ENCODE data around the gene MXD4.

MXD4 gene

GRCh38 chr4:2291705-2292645 lies 30.1 kb upstream of the MXD4 start:
- no peak for DNase-seq (ENCODE audit: low read depth)

GRCh38 chr4:2290974-2291704 lies 29.2 kb upstream of the MXD4 start:
- no peak for DNase-seq (ENCODE audit: low read depth)

- DNase-seq (ENCODE audit: low read depth), result no peak
Observed at GRCh38 chr4:2290488-2290887, 28.6 kb upstream of the MXD4 start.

GRCh38 chr4:2289955-2290333 lies 28.0 kb upstream of the MXD4 start:
- no peak for DNase-seq (ENCODE audit: low read depth)

GRCh38 chr4:2289311-2289954 lies 27.5 kb upstream of the MXD4 start:
- no peak for DNase-seq (ENCODE audit: low read depth)

GRCh38 chr4:2288051-2288541 lies 26.2 kb upstream of the MXD4 start:
- no peak for DNase-seq (ENCODE audit: low read depth)

- DNase-seq (ENCODE audit: low read depth), result no peak
Observed at GRCh38 chr4:2287594-2287915, 25.6 kb upstream of the MXD4 start.

GRCh38 chr4:2286904-2287593 lies 25.1 kb upstream of the MXD4 start:
- no peak for DNase-seq (ENCODE audit: low read depth)

- DNase-seq (ENCODE audit: low read depth), result no peak
Observed at GRCh38 chr4:2285613-2286381, 23.9 kb upstream of the MXD4 start.

- DNase-seq (ENCODE audit: low read depth), result no peak
Observed at GRCh38 chr4:2284934-2285612, 23.2 kb upstream of the MXD4 start.

- no peak for DNase-seq (ENCODE audit: low read depth)
Observed at GRCh38 chr4:2284161-2284933, 22.4 kb upstream of the MXD4 start.

GRCh38 chr4:2283199-2283711 lies 21.3 kb upstream of the MXD4 start:
- DNase-seq (ENCODE audit: low read depth), result no peak

- no peak for DNase-seq (ENCODE audit: low read depth)
Observed at GRCh38 chr4:2281575-2282343, 19.9 kb upstream of the MXD4 start.

GRCh38 chr4:2280531-2281300 lies 18.8 kb upstream of the MXD4 start:
- no peak for DNase-seq (ENCODE audit: low read depth)

GRCh38 chr4:2277956-2278355 lies 16.0 kb upstream of the MXD4 start:
- DNase-seq (ENCODE audit: low read depth), result no peak

GRCh38 chr4:2276581-2277325 lies 14.8 kb upstream of the MXD4 start:
- DNase-seq (ENCODE audit: low read depth), result no peak

GRCh38 chr4:2275546-2276251 lies 13.8 kb upstream of the MXD4 start:
- no peak for DNase-seq (ENCODE audit: low read depth)

All from fibroblast of the conjunctiva (primary cell).